Osteocyte (in vitro differentiated cells): ENCODE results near the gene CNOT3. TPM values are rescaled to one million over a fixed set of nuclear protein-coding genes. Genes with fewer than 3 reads are reported as not detected.
A peak's percentile ranks its signal among the peaks of the same experiment; 100 is the strongest.

Source experiments
- DNase-seq: peaks from one replicate; pipeline ENCODE4 v3.0.0; 2021; ENCODE audit warnings: mixed read lengths; ENCODE audit not compliant: unreplicated experiment; ENCODE audit errors: extremely low spot score
- H3K27ac Mint-ChIP-seq: one replicate; pipeline ENCODE4 v1.8.0; 2021; ENCODE audit warnings: mild to moderate bottlenecking, mixed read lengths; ENCODE audit not compliant: unreplicated experiment
- H3K27me3 Mint-ChIP-seq: one replicate; pipeline ENCODE4 v1.8.0; 2021; ENCODE audit warnings: mixed read lengths; ENCODE audit not compliant: unreplicated experiment
- H3K36me3 Mint-ChIP-seq: one replicate; pipeline ENCODE4 v1.8.0; 2021; ENCODE audit warnings: mixed read lengths; ENCODE audit not compliant: unreplicated experiment
- H3K4me1 Mint-ChIP-seq: one replicate; pipeline ENCODE4 v1.8.0; 2021; ENCODE audit warnings: mixed read lengths; ENCODE audit not compliant: unreplicated experiment
- H3K4me3 Mint-ChIP-seq: one replicate; pipeline ENCODE4 v1.8.0; 2021; ENCODE audit warnings: mild to moderate bottlenecking, moderate library complexity, mixed read lengths; ENCODE audit not compliant: unreplicated experiment
- H3K9me3 Mint-ChIP-seq: one replicate; pipeline ENCODE4 v1.8.0; 2021; ENCODE audit warnings: mixed read lengths; ENCODE audit not compliant: unreplicated experiment
- CTCF ChIP-seq: fragments of 200-600 bp; sonication (generic); IDR thresholded peaks from 2 replicates; pipeline ENCODE4 v1.5.0; 2021; ENCODE audit warnings: antibody characterized with exemption, mild to moderate bottlenecking, moderate library complexity
- total RNA-seq: library from RNA; stranded (reverse); gene quantifications from 2 replicates; pipeline ENCODE4 v1.2.1, GENCODE V29; 2021

CNOT3 gene
- total RNA-seq, 1 donor from 2014 or later: 50.5 TPM

- Mint-ChIP-seq H3K9me3 (no peaks in the 10 kb centered on the region), H3K27ac (no peak overlapping the region), H3K4me1 (peaks cover 37% of the 10 kb centered on the region), H3K36me3 (peaks cover 25% of the 10 kb centered on the region), H3K27me3 (no peaks in the 10 kb centered on the region), H3K4me3 (no peak overlapping the region)
- no peak for TF ChIP-seq CTCF
- DNase-seq: no peak
Measured at GRCh38 chr19:54156953-54157352, 19.4 kb downstream of the CNOT3 start.

GRCh38 chr19:54158812-54159351 lies 21.3 kb downstream of the CNOT3 start:
- H3K9me3 Mint-ChIP-seq: peaks cover 3% of the 10 kb centered on the region
- TF ChIP-seq CTCF: no peak
- H3K4me1 Mint-ChIP-seq: peaks cover 30% of the 10 kb centered on the region
- peak overlapping the region; percentile 100 for H3K27ac Mint-ChIP-seq
- peaks cover 22% of the 10 kb centered on the region for H3K36me3 Mint-ChIP-seq
- H3K4me3 Mint-ChIP-seq: peak overlapping the region; percentile 100
- DNase-seq: no peak
- H3K27me3 Mint-ChIP-seq: no peaks in the 10 kb centered on the region

- Mint-ChIP-seq H3K4me3 (peak within 1 kb of the TSS; percentile 100), H3K36me3 (peaks cover 16% of the 10 kb centered on the region), H3K4me1 (peaks cover 34% of the 10 kb centered on the region), H3K27ac (peak within 1 kb of the TSS; percentile 100), H3K9me3 (peaks cover 3% of the 10 kb centered on the region), H3K27me3 (no peaks in the 10 kb centered on the region)
- TF ChIP-seq CTCF: peak; percentile 56
- DNase-seq: peak; percentile 100
Measured at GRCh38 chr19:54159352-54160181, 22.0 kb downstream of the CNOT3 start, which contains the start of gene LENG1. LENG1 (minus strand) TSS chr19:54159721; CDS start chr19:54159695, 26 bp downstream.

GRCh38 chr19:54160182-54160811 lies 22.7 kb downstream of the CNOT3 start:
- DNase-seq: no peak
- peak overlapping the region; percentile 100 for H3K27ac Mint-ChIP-seq
- peaks cover 34% of the 10 kb centered on the region for H3K4me1 Mint-ChIP-seq
- H3K9me3 Mint-ChIP-seq: peaks cover 3% of the 10 kb centered on the region
- peaks cover 10% of the 10 kb centered on the region for H3K36me3 Mint-ChIP-seq
- H3K27me3 Mint-ChIP-seq: no peaks in the 10 kb centered on the region
- peak overlapping the region; percentile 100 for H3K4me3 Mint-ChIP-seq
- no peak for TF ChIP-seq CTCF

GRCh38 chr19:54160854-54161253 lies 23.3 kb downstream of the CNOT3 start:
- Mint-ChIP-seq H3K27ac (peak overlapping the region; percentile 100), H3K27me3 (no peaks in the 10 kb centered on the region), H3K4me1 (peaks cover 34% of the 10 kb centered on the region), H3K4me3 (peak overlapping the region; percentile 100), H3K36me3 (peaks cover 10% of the 10 kb centered on the region), H3K9me3 (peaks cover 3% of the 10 kb centered on the region)
- TF ChIP-seq CTCF: no peak
- no peak for DNase-seq
